HG03432 (cell line): ENCODE results near the gene MMP20.

Experiments
- ATAC-seq: cut with Tn5 transposase; IDR thresholded peaks from one replicate; pipeline ENCODE4 v1.9.1; 2021; ENCODE audit warnings: mild to moderate bottlenecking, moderate library complexity; ENCODE audit not compliant: unreplicated experiment

Gene MMP20

GRCh38 chr11:102561636-102562035 is 63.5 kb downstream of the MMP20 start:
- ATAC-seq: no peak

GRCh38 chr11:102560555-102561011 is 64.5 kb downstream of the MMP20 start:
- ATAC-seq: peak; percentile 83

- ATAC-seq: peak; percentile 42
These were observed 65.3 kb downstream of the MMP20 start for GRCh38 chr11:102559839-102560238.

- no peak for ATAC-seq
These were observed 70.0 kb downstream of the MMP20 start for GRCh38 chr11:102555091-102555490.

- ATAC-seq: peak; percentile 94
These were observed 71.3 kb downstream of the MMP20 start for GRCh38 chr11:102553835-102554282.

GRCh38 chr11:102552447-102553194 is 72.5 kb downstream of the MMP20 start:
- no peak for ATAC-seq

- no peak for ATAC-seq
These were observed 73.1 kb downstream of the MMP20 start for GRCh38 chr11:102552020-102552419.

- no peak for ATAC-seq
These were observed 73.9 kb downstream of the MMP20 start for GRCh38 chr11:102551169-102551781.

- ATAC-seq: peak; percentile 85
These were observed 78.1 kb downstream of the MMP20 start for GRCh38 chr11:102546923-102547471.

GRCh38 chr11:102546427-102546826 is 78.7 kb downstream of the MMP20 start:
- peak; percentile 65 for ATAC-seq

GRCh38 chr11:102545701-102546100 is 79.4 kb downstream of the MMP20 start:
- no peak for ATAC-seq

GRCh38 chr11:102544594-102544993 is 80.5 kb downstream of the MMP20 start:
- ATAC-seq: no peak

GRCh38 chr11:102539567-102539966 is 85.6 kb downstream of the MMP20 start:
- no peak for ATAC-seq

GRCh38 chr11:102538932-102539331 is 86.2 kb downstream of the MMP20 start:
- no peak for ATAC-seq

GRCh38 chr11:102534261-102534872 is 90.8 kb downstream of the MMP20 start:
- ATAC-seq: peak; percentile 46

- ATAC-seq: peak; percentile 37
These were observed 94.6 kb downstream of the MMP20 start, which contains the start of gene MMP7 for GRCh38 chr11:102530558-102530957. MMP7 (minus strand) TSS chr11:102530747; CDS start chr11:102530700, 47 bp downstream.

- ATAC-seq: no peak
These were observed 96.5 kb downstream of the MMP20 start for GRCh38 chr11:102528618-102529017.

GRCh38 chr11:102527684-102528083 is 97.4 kb downstream of the MMP20 start:
- ATAC-seq: no peak

GRCh38 chr11:102527041-102527440 is 98.1 kb downstream of the MMP20 start:
- ATAC-seq: no peak
